ENCODE data around the gene ADRA1B. TPM values are rescaled to one million over a fixed set of nuclear protein-coding genes. Genes with fewer than 3 reads are reported as not detected.

Gene ADRA1B
- total and polyA plus RNA-seq, 2 of the 8 experiments (the other 6 are each of a cell fraction or from before 2014, with no cell fraction given): not detected

DNA sequence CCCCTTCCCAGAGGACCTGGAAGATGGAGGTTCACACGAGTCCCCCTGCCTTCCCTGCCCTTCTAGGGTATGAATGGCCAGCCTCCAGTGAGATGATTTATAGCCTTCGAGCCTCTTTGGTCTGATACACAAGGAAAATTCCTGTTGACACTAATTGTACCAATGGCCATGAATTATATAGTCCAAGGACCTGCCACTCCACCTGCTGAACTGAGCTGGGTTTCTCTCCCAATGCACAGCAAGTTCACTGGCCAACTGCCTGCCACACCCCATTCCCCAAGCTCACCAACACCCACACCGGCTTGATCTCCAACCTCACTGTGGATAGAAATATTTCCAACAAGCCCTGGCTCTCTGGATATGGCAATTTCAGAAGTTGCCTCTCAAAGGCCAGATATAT, 9.3 kb upstream of the ADRA1B start:
- Histone ChIP-seq H3K79me2 (ENCODE audit: control insufficient read depth in 1 of 2, insufficient read depth in 2 of 2, low read length in 2 of 2) (no peaks in the 10 kb centered on the region), H4K5ac (ENCODE audit: insufficient read length, low read depth, low read length) (no peak overlapping the region), H3K23ac (ENCODE audit: insufficient read length) (no peak overlapping the region), H3K9me3 (ENCODE audit: insufficient read depth in 2 of 2, low read depth in 1 of 2, low read length in 1 of 2) (no peaks in the 10 kb centered on the region), H3K79me1 (ENCODE audit: low read depth, low read length) (no peaks in the 10 kb centered on the region), H2AK5ac (ENCODE audit: low read depth, low read length) (no peak overlapping the region), H3K4me3 (ENCODE audit: extremely low read depth in 1 of 4, insufficient read depth in 2 of 4, low read depth in 3 of 4, low read length in 4 of 4) (no peak overlapping the region), H3K9ac (replicated peaks in 1 of 4; ENCODE audit: extremely low read depth in 1 of 4, low read depth in 3 of 4, low read length in 3 of 4) (no peak overlapping the region), H3K18ac (ENCODE audit: extremely low read depth, low read length) (no peak overlapping the region), H4K91ac (replicated peaks; ENCODE audit: insufficient read length, low read length) (no peak overlapping the region), H3K4ac (replicated peaks; ENCODE audit: insufficient read length, low read depth, low read length) (no peak overlapping the region), H2BK15ac (ENCODE audit: low read length) (no peak overlapping the region), H2BK120ac (replicated peaks; ENCODE audit: low read depth, low read length) (no peak overlapping the region), H4K8ac (ENCODE audit: extremely low read depth, insufficient read depth, low read length) (no peak overlapping the region), H3K4me2 (ENCODE audit: insufficient read depth in 1 of 2, low read depth in 2 of 2, low read length in 2 of 2) (no peak overlapping the region), H3K27me3 (replicated peaks in 1 of 4; ENCODE audit: control insufficient read depth in 3 of 4, extremely low read depth in 1 of 4, insufficient read depth in 3 of 4, low read length in 3 of 4) (no peaks in the 10 kb centered on the region), H3K14ac (ENCODE audit: insufficient read length) (no peak overlapping the region), H3K27ac (ENCODE audit: low read depth, low read length) (no peak overlapping the region), H2BK5ac (ENCODE audit: low read depth, low read length) (no peak overlapping the region), H4K20me1 (replicated peaks in 1 of 2; ENCODE audit: control insufficient read depth in 1 of 2, insufficient read depth in 2 of 2, low read length in 2 of 2) (no peaks in the 10 kb centered on the region), H3K23me2 (ENCODE audit: low read depth, low read length) (no peaks in the 10 kb centered on the region), H2AFZ (ENCODE audit: low read length) (no peak overlapping the region), H3K36me3 (ENCODE audit: control insufficient read depth in 2 of 4, insufficient read depth in 4 of 4, low read length in 3 of 4) (no peaks in the 10 kb centered on the region), H2BK20ac (ENCODE audit: low read length) (no peak overlapping the region), H3K4me1 (replicated peaks in 1 of 4; ENCODE audit: control insufficient read depth in 3 of 4, insufficient read depth in 4 of 4, low read length in 3 of 4) (peaks cover 0 to 4% (median 2%) of the 10 kb centered on the region in 4 experiments; a peak in 1 of 7 replicates), H2BK12ac (ENCODE audit: low read depth, low read length) (no peak overlapping the region), H3K56ac (replicated peaks; ENCODE audit: insufficient read length, low read depth, low read length) (no peak overlapping the region)
- ChIA-PET CTCF (ENCODE audit: partially characterized antibody) (interaction anchor here (0.8 to 2.0 kb wide), 10 partner anchors 9 to 532 kb away, joined by 3 to 8 read pairs (median 3); partner anchors contain the start of gene ADRA1B), POLR2A (ENCODE audit: partially characterized antibody) (interaction anchor here (0.5 kb wide), 1 partner anchor 254 kb away, joined by 3 read pairs; no protein-coding TSS in a partner anchor)
- DNase-seq (ENCODE audit: low read depth in 1 of 2, low spot score in 2 of 2) (no peak), FAIRE-seq (no peak)
- WGBS, 2 experiments (ENCODE audit: extremely low coverage in 1 of 2, insufficient coverage in 1 of 2, insufficient read length in 1 of 2, insufficient replicate concordance in 2 of 2, low coverage in 1 of 2, low lambda C conversion rate in 2 of 2, missing lambda C conversion rate in 1 of 2): 90% methylated on average over 3 of the region's 3 CpGs; no CpG with 5 or more reads in 1 of the 2 experiments
- TF ChIP-seq RAD21 (IDR thresholded peaks at IDR 0.05 in 1 of 2, conservative IDR thresholded peaks at IDR 0.05 in 1 of 2; ENCODE audit: low read depth in 2 of 2, low read length in 2 of 2) (no peak), ZNF274 (IDR thresholded peaks at IDR 0.05; ENCODE audit: borderline replicate concordance, extremely low read depth, low read length) (no peak), CEBPB (IDR thresholded peaks at IDR 0.05; ENCODE audit: low read depth, low read length) (no peak), NRF1 (IDR thresholded peaks at IDR 0.05; ENCODE audit: low read depth, low read length) (no peak), RNF2 (IDR thresholded peaks at IDR 0.05; ENCODE audit: borderline replicate concordance, low read depth, low read length, missing control alignments, poor library complexity, severe bottlenecking) (no peak), TCF12 (IDR thresholded peaks at IDR 0.05; ENCODE audit: low read depth, low read length) (no peak), ASH2L (IDR thresholded peaks at IDR 0.05; ENCODE audit: low read length) (no peak), SIX5 (IDR thresholded peaks at IDR 0.05; ENCODE audit: low read depth, low read length) (no peak), SP4 (IDR thresholded peaks at IDR 0.05; ENCODE audit: low read length) (no peak), SRF (IDR thresholded peaks at IDR 0.05; ENCODE audit: low read depth, low read length) (no peak)
